Gastrocnemius medialis (tissue), 4 donors: ENCODE measurements around the gene CHD6. TPM values are rescaled to one million over a fixed set of nuclear protein-coding genes. Genes with fewer than 3 reads are reported as not detected.

ENCODE experiments used
- ATAC-seq, 2 donors: fragments of 150-250 bp; one replicate each; pipeline ENCODE4 v1.9.1; 2016
- DNase-seq, 2 donors: peaks; one replicate each; pipeline ENCODE4 v3.0.0-alpha.2; 2019
- H3K27ac ChIP-seq, 4 donors: fragments of 200-600 bp; sonication (generic); 1 replicate in 1 of 4; 2 replicates in 3 of 4; pipeline ENCODE4 v1.5.1; 2016 to 2018; ENCODE audit warnings: mild to moderate bottlenecking in 2 of 4, moderate library complexity in 1 of 4
- H3K27me3 ChIP-seq, 3 donors: fragments of 200-600 bp; sonication (generic) in 2 of 3; 1 replicate in 1 of 3; 2 replicates in 2 of 3; pipeline versions ENCODE4 v1.5.1 to v1.6.0; 2016 to 2019; ENCODE audit warnings: mild to moderate bottlenecking in 1 of 3, moderate library complexity in 1 of 3
- H3K36me3 ChIP-seq, 2 donors: fragments of 200-600 bp; sonication (generic) in 1 of 2; one replicate each; pipeline ENCODE4 v1.5.1; 2017 to 2018
- H3K4me1 ChIP-seq, 2 donors: fragments of 200-600 bp; sonication (generic) in 1 of 2; one replicate each; pipeline ENCODE4 v1.5.1; 2016 to 2017; ENCODE audit warnings: mild to moderate bottlenecking in 2 of 2
- H3K4me3 ChIP-seq, 4 donors: fragments of 200-600 bp; sonication (generic) in 3 of 4; 1 replicate in 1 of 4; 2 replicates in 3 of 4; pipeline ENCODE4 v1.5.1; 2016 to 2019; ENCODE audit warnings: mild to moderate bottlenecking in 2 of 4
- H3K9me3 ChIP-seq, 3 donors: fragments of 200-600 bp; sonication (generic) in 2 of 3; 1 replicate in 1 of 3; 2 replicates in 2 of 3; pipeline ENCODE4 v1.5.1; 2016 to 2019
- CTCF ChIP-seq, 5 experiments: fragments of 450-650 bp in 3 of 5; fragments of 200-600 bp in 2 of 5; sonication (generic) in 2 of 5; IDR thresholded peaks in 4 of 5; conservative IDR thresholded peaks in 1 of 5; 1 replicate in 4 of 5; 2 replicates in 1 of 5; pipeline ENCODE4 v1.5.1; 2016 to 2019; ENCODE audit warnings: antibody characterized with exemption in 5 of 5, mild to moderate bottlenecking in 3 of 5, moderate library complexity in 3 of 5
- POLR2A ChIP-seq, 2 donors: fragments of 450-650 bp; IDR thresholded peaks; one replicate each; pipeline ENCODE4 v1.6.1; 2017; ENCODE audit warnings: antibody characterized with exemption in 2 of 2, mild to moderate bottlenecking in 2 of 2, moderate library complexity in 2 of 2
- in situ Hi-C, 4 donors: fragments of 200-750 bp; cut with MboI; loops; one replicate each; pipeline versions ENCODE4 v1.15.0 to v1.8.0; 2017; ENCODE audit warnings: low sequenced_read_pairs in 4 of 4
- intact Hi-C: fragments of 100-400 bp; cut with DNase I; formaldehyde crosslinking; loops from one replicate; pipeline ENCODE4 v1.15.1; 2023; ENCODE audit warnings: low total_unique reads
- total RNA-seq, 4 donors: library from RNA; depleted of rRNA; stranded (reverse); fragments of >200 nt; gene quantifications; one replicate each; pipeline versions ENCODE4 v1.1.0 to v1.2.3, GENCODE V29; 2016

The CHD6 gene
- total RNA-seq, 4 donors from 2014 or later = 12.8 to 33.7 (median 19.2) TPM

GRCh38 chr20:41616228-41616627 is 1.9 kb downstream of the CHD6 start:
- TF ChIP-seq CTCF (IDR thresholded peaks at IDR 0.05 in 4 of 5, conservative IDR thresholded peaks at IDR 0.05 in 1 of 5) (no peak), POLR2A (IDR thresholded peaks at IDR 0.05) (no peak)
- ATAC-seq = peak in 1 of 2 donors; percentile 20
- peaks cover 35 to 47% of the 10 kb centered on the region in 2 donors for H3K4me1 ChIP-seq

GRCh38 chr20:41615676-41616075 is 2.5 kb downstream of the CHD6 start:
- H3K4me3 ChIP-seq = no peak overlapping the region
- DNase-seq (no peak), ATAC-seq (no peak)
- H3K4me1 ChIP-seq = peaks cover 39 to 47% of the 10 kb centered on the region in 2 donors
- H3K9me3 ChIP-seq = no peaks in the 10 kb centered on the region
- intact Hi-C loops = loop anchor here (5.0 kb wide), 1 partner anchor 108 kb away; no protein-coding TSS in a partner anchor
- H3K27me3 ChIP-seq = no peaks in the 10 kb centered on the region
- no peak for TF ChIP-seq POLR2A (IDR thresholded peaks at IDR 0.05)
- TF ChIP-seq CTCF (IDR thresholded peaks at IDR 0.05 in 4 of 5, conservative IDR thresholded peaks at IDR 0.05 in 1 of 5) = no peak
- H3K27ac ChIP-seq = peak overlapping the region in 1 of 4 donors; percentile 82
- H3K36me3 ChIP-seq = no peaks in the 10 kb centered on the region
- in situ Hi-C loops = loop anchor here in 1 of 4 donors (25.0 kb wide), 1 partner anchor 103 kb away; no protein-coding TSS in a partner anchor

More at GRCh38 chr20:41616228-41616627, 1.9 kb downstream of the CHD6 start:
- no peaks in the 10 kb centered on the region for H3K36me3 ChIP-seq
- in situ Hi-C loops = loop anchor here in 1 of 4 donors (25.0 kb wide), 1 partner anchor 104 kb away; no protein-coding TSS in a partner anchor
- intact Hi-C loops = loop anchor here (5.0 kb wide), 1 partner anchor 109 kb away; no protein-coding TSS in a partner anchor
- H3K27ac ChIP-seq = peak overlapping the region; percentile 65 to 93 (median 82)
- no peaks in the 10 kb centered on the region for H3K27me3 ChIP-seq
- peak overlapping the region in 1 of 4 donors; percentile 82 for H3K4me3 ChIP-seq
- no peaks in the 10 kb centered on the region for H3K9me3 ChIP-seq
- no peak for DNase-seq

- ATAC-seq (no peak), DNase-seq (no peak)
- Histone ChIP-seq H3K9me3 (no peaks in the 10 kb centered on the region), H3K4me3 (no peak overlapping the region), H3K36me3 (no peaks in the 10 kb centered on the region), H3K27ac (no peak overlapping the region), H3K4me1 (peaks cover 39 to 47% of the 10 kb centered on the region in 2 donors), H3K27me3 (no peaks in the 10 kb centered on the region)
- intact Hi-C loops (loop anchor here (5.0 kb wide), 1 partner anchor 108 kb away; no protein-coding TSS in a partner anchor), in situ Hi-C loops (loop anchor here in 1 of 4 donors (25.0 kb wide), 1 partner anchor 103 kb away; no protein-coding TSS in a partner anchor)
- TF ChIP-seq CTCF (IDR thresholded peaks at IDR 0.05 in 4 of 5, conservative IDR thresholded peaks at IDR 0.05 in 1 of 5) = no peak
- no peak for TF ChIP-seq POLR2A (IDR thresholded peaks at IDR 0.05)
These were observed 3.1 kb downstream of the CHD6 start for GRCh38 chr20:41615110-41615509.

GRCh38 chr20:41613321-41613720 is 4.9 kb downstream of the CHD6 start:
- intact Hi-C loops = no loop called here
- TF ChIP-seq POLR2A (IDR thresholded peaks at IDR 0.05) (no peak), CTCF (IDR thresholded peaks at IDR 0.05 in 4 of 5, conservative IDR thresholded peaks at IDR 0.05 in 1 of 5) (no peak)
- H3K4me1 ChIP-seq = peaks cover 39 to 42% of the 10 kb centered on the region in 2 donors
- H3K36me3 ChIP-seq = no peaks in the 10 kb centered on the region
- H3K27ac ChIP-seq = no peak overlapping the region
- ATAC-seq (no peak), DNase-seq (no peak)
- H3K27me3 ChIP-seq = no peaks in the 10 kb centered on the region
- in situ Hi-C loops = loop anchor here in 1 of 4 donors (25.0 kb wide), 1 partner anchor 101 kb away; no protein-coding TSS in a partner anchor
- H3K4me3 ChIP-seq = no peak overlapping the region
- H3K9me3 ChIP-seq = no peaks in the 10 kb centered on the region
